Measurements from ENCODE around the gene CAMKK2. TPM values are rescaled to one million over a fixed set of nuclear protein-coding genes. Genes with fewer than 3 reads are reported as not detected.

Gene CAMKK2
- total RNA-seq, 4 donors from 2014 or later: 25.1 to 43.7 (median 30.9) TPM

DNA sequence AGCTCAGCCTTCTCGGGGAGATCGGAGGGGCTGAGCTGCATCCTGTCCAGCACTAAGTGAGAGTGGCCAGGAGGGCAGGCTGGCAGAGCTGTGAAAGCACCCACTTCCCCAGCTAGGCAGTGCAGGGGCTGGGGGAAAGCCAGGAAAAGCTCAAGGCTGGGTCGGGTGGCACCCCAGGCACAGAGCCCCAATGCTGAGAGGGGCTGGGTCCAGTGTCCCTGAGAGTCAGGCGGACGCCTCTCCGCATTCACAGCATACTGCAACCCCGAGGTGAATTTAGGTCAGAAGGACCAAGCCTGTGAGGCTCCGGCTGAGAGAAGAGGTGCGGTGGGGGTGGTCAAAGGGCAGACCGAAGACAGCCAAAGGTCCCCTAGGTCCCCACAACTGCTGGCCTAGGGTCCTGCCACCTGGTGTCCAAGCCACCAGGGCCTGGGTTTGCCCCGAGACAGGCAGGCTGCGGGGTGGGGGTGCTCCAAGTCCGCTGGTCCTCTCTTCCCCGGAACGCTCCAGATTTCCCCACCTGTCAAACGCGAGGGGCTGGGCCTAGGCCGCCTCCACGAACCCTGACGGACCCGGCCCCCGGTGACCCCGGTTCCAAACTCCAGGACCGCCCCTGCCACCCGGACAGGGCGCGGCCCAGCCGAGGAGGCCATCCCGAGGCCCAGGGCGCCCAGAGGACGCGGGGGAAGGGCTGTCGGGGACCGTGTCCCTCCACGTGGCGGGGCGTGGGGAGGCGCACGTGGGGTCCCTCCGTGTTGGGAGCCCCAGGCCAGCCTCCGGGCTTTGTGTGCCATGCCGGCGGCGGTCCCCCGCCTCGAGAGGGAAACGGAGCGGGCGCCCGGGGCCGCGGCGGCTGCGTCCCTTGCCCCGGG, 527 bp downstream of the CAMKK2 start:
- TF ChIP-seq, protein P1, sequence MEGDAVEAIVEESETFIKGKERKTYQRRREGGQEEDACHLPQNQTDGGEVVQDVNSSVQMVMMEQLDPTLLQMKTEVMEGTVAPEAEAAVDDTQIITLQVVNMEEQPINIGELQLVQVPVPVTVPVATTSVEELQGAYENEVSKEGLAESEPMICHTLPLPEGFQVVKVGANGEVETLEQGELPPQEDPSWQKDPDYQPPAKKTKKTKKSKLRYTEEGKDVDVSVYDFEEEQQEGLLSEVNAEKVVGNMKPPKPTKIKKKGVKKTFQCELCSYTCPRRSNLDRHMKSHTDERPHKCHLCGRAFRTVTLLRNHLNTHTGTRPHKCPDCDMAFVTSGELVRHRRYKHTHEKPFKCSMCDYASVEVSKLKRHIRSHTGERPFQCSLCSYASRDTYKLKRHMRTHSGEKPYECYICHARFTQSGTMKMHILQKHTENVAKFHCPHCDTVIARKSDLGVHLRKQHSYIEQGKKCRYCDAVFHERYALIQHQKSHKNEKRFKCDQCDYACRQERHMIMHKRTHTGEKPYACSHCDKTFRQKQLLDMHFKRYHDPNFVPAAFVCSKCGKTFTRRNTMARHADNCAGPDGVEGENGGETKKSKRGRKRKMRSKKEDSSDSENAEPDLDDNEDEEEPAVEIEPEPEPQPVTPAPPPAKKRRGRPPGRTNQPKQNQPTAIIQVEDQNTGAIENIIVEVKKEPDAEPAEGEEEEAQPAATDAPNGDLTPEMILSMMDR (IDR thresholded peaks at IDR 0.05; ENCODE audit: low read depth): no peak

DNA sequence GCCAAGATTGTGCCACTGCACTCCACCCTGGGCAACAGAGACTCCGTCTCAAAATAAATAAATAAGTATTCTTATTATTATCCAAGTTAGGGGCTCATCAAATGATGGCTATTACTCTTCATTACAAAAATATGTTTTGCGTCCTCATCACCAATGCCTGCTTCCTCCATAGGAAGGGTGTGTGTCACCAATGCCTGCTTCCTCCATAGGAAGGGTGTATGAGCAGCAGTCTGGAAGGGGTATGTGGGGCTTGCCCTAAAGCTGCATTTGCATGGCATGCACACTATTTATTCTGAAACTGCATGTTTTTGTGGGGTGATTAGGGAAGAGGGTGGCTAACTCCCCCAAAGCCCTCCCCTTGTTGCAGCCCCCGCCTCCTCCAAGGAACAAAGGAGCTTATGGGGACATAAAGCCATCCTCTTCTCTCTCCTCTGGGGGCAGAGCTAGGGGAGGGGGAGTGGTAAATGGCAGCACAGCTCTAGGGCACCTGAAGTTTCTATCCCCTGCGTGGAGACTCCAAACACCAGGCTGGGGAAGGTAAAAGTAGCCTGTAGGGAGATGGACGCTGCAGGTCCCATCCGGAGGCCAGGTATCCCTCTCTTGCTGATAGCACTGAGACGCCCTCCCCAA, 1.3 kb downstream of the CAMKK2 start:
- TF ChIP-seq, protein P1 (IDR thresholded peaks at IDR 0.05; ENCODE audit: low read depth): no peak

DNA sequence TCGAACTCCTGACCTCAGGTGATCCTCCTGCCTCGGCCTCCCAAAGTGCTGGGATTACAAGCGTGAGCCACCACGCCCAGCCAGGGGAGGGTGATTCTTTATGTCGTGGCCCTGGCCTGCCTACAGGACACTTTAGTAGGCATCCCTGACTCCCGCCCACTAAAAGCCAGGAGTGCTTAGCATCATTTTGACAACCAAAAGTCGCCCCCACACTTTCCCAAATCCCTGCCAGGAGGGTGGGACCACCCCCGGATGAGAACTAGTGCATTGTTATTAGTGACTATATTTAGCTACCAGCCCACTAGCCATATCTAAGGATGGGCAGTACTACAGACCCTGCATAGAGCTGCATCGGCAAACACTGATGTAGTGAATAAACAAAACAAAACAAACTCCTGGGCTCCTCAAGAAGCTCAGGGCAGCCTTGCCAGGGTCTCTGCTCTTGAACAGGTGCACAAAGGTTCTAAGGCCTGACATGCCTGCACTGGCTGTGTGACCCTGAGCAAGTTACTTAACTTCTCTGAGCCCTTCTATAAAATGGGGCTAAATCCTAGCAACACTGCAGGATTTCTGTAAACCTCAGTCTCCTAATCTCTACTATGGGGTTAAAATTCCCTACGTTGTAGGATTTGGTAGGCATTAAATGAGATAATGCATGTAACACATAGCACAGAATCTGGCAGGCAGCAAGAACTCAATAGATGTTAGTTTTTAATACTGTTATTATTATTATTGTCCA, 2.2 kb downstream of the CAMKK2 start:
- TF ChIP-seq, protein P1 (IDR thresholded peaks at IDR 0.05; ENCODE audit: low read depth): no peak

DNA sequence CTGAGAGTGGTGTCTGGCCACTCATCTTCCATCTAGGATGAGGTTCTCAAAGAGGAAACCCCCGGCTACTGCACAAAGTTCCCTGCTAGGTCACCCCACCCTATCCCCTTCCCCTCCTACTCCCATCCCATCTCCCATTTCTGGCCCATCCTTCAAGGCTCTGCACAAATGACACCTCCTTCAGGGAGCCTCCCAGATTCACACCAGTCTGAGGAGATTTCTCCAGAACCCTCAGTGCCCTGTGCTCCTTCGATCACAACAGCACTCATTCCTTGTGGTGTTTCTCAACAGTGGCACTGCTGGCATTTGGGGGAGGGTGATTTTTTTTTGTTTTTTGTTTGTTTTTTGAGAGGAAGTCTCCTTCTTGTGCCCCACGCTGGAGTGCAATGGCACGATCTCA, 2.9 kb downstream of the CAMKK2 start:
- TF ChIP-seq, protein P1 (IDR thresholded peaks at IDR 0.05; ENCODE audit: low read depth): no peak

DNA sequence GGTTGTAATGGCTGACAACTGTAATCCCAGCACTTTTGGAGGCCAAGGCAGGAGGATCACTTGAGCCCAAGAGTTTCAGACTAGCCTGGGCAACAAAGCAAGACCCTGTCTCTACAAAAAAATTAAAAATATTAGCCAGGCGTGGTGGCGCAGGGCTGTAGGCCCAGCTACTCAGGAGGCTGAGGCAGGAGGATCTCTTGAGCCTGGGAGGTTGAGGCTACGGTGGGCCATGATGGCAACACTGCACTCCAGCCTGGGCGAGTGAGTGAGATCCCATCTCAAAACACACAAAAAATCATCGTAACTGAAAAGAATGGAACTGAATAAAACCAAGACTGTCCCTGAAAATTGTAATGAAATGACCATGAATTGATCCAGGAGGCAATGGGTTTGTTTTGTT, 6.1 kb downstream of the CAMKK2 start:
- TF ChIP-seq, protein P1 (IDR thresholded peaks at IDR 0.05; ENCODE audit: low read depth): no peak

DNA sequence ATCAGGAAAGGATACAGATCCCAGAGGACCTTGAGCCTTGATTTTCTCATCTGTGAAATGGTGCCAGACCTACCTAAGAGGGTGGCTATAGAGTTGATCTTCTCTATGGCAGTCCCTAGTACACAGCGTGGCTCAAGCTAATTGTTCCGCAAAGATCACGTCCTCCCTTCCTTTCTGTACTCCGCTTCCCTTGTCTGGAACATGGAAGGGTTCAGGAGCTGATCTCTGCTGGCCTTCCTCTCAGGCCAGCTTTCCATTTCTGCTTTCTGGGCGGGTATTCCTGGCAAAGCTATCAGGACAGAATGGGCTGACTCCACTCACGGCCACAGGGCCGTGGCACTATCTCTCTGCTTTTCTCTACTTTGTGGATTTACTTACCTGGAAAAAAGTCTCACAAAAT, 6.5 kb downstream of the CAMKK2 start:
- TF ChIP-seq, protein P1 (IDR thresholded peaks at IDR 0.05; ENCODE audit: low read depth): no peak

DNA sequence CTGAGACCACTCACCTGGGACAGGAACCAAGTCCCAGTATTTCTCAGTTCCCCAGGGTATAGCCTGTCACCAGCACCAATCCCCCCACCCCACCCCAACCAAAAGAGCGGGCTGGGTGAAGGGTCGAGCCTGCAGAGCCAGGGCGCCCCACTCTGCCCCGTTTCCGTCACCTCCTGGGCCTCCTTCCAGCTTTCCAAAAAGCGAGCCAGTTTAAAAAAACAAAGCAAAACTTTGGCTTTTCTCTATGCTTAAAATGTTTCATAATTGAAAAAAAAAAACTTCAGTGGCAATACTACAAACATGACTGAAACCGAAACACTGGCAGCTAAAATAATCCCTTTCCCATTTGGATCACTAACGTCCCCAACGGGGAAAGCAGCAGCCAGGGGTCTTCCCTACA, 7.5 kb downstream of the CAMKK2 start:
- TF ChIP-seq, protein P1 (IDR thresholded peaks at IDR 0.05; ENCODE audit: low read depth): no peak

Measured in subcutaneous adipose tissue (tissue), 4 donors.